Adrenal gland (tissue), 12 donors: ENCODE results near the gene EIF4EBP3. TPM values are rescaled to one million over a fixed set of nuclear protein-coding genes. Genes with fewer than 3 reads are reported as not detected.

Source experiments
- DNase-seq, 7 donors: peaks; one replicate each; pipeline ENCODE4 v3.0.0-alpha.2; 2019 to 2020
- H3K27ac ChIP-seq, 5 donors: fragments of 200-600 bp; sonication (generic) in 4 of 5; 1 replicate in 3 of 5; 2 replicates in 2 of 5; pipeline versions ENCODE4 v1.5.1 to v1.8.0; 2016 to 2020; ENCODE audit warnings: mild to moderate bottlenecking in 1 of 5
- H3K27me3 ChIP-seq: fragments of 200-600 bp; 2 replicates; pipeline ENCODE4 v1.8.0; 2021
- H3K36me3 ChIP-seq, 2 donors: fragments of 200-600 bp; replicated peaks in 1 of 2; 1 replicate in 1 of 2; 2 replicates in 1 of 2; pipeline versions ENCODE4 v1.5.1 to v1.8.0; 2018 to 2022
- H3K4me1 ChIP-seq, 2 donors: fragments of 200-600 bp; replicated peaks in 1 of 2; 1 replicate in 1 of 2; 2 replicates in 1 of 2; pipeline versions ENCODE4 v1.5.1 to v1.8.0; 2018 to 2021
- H3K4me3 ChIP-seq, 4 donors: fragments of 200-600 bp; sonication (generic) in 3 of 4; one replicate each; pipeline ENCODE4 v1.5.1; 2016 to 2018
- H3K9me3 ChIP-seq, 3 donors: fragments of 200-600 bp; sonication (generic) in 1 of 3; replicated peaks in 1 of 3; 1 replicate in 2 of 3; 2 replicates in 1 of 3; pipeline versions ENCODE4 v1.5.1 to v1.8.0; 2016 to 2021
- POLR2A ChIP-seq, 2 donors: fragments of 450-650 bp; IDR thresholded peaks; one replicate each; pipeline ENCODE4 v1.6.1; 2017; ENCODE audit warnings: antibody characterized with exemption in 2 of 2, mild to moderate bottlenecking in 2 of 2, moderate library complexity in 1 of 2
- WGBS, 4 donors: extraction: QIAGEN DNeasy Blood & Tissue Kit in 2 of 4; methylation state at CpG; one replicate each; pipeline versions ENCODE4 v1.1.5 to v1.1.7; 2013 to 2017; 5-methylcytosine and 5-hydroxymethylcytosine counted together
- intact Hi-C, 2 donors: fragments of 100-400 bp; cut with DNase I; formaldehyde crosslinking; loops; one replicate each; pipeline versions ENCODE4 v1.14.1 to v1.15.0; 2022 to 2023
- polyA plus RNA-seq, 3 donors: library from polyadenylated mRNA; stranded (reverse); fragments of 200-250 nt in 2 of 3; fragments of 350-450 nt in 1 of 3; fragmentation: Illumina TruSeq in 1 of 3; extraction: RNeasy Lipid Tissue Mini Kit (QIAGEN cat#74804) in 1 of 3; gene quantifications; one replicate each; pipeline ENCODE4 v1.2.3, GENCODE V29; 2013 to 2014
- total RNA-seq, 9 donors: library from RNA; depleted of rRNA in 4 of 9; stranded (reverse); fragments of >200 nt in 4 of 9; fragments of 120-200 nt in 1 of 9; fragmentation: NEBNext Ultra II Directional in 1 of 9; extraction: Animal tissue kit (Norgen Biotek cat#: 25700) in 1 of 9; gene quantifications; one replicate each; pipeline versions ENCODE4 v1.1.0 to v1.2.4, GENCODE V29; 2013 to 2023
- TF ChIP-seq, protein P1 (sequence below), 6 experiments: fragments of 450-650 bp in 4 of 6; fragments of 200-600 bp in 2 of 6; sonication (generic) in 1 of 6; IDR thresholded peaks; 1 replicate in 5 of 6; 2 replicates in 1 of 6; pipeline versions ENCODE4 v1.5.1 to v1.8.0; 2016 to 2021; ENCODE audit warnings: antibody characterized with exemption in 6 of 6, mild to moderate bottlenecking in 2 of 6, moderate library complexity in 1 of 6
- donor health status: healthy with polysubstance abuse.
- donor health status: Bipolar disorder and iron deficiency.
- donor health status: DM: yes; HTN: yes; CAD: no.
- donor health status: DM: no; HTN: no; CAD: no.
- donor health status: DM: no; HTN: no; CAD: no.
- donor health status: DM: yes; HTN: yes; CAD: no.

Gene EIF4EBP3
- total and polyA plus RNA-seq, 12 donors, result 5.9 to 158 (median 40.7) TPM

- DNase-seq, result peak; percentile 96 to 99 (median 98)
- no peaks in the 10 kb centered on the region for H3K27me3 ChIP-seq
- TF ChIP-seq, protein P1, sequence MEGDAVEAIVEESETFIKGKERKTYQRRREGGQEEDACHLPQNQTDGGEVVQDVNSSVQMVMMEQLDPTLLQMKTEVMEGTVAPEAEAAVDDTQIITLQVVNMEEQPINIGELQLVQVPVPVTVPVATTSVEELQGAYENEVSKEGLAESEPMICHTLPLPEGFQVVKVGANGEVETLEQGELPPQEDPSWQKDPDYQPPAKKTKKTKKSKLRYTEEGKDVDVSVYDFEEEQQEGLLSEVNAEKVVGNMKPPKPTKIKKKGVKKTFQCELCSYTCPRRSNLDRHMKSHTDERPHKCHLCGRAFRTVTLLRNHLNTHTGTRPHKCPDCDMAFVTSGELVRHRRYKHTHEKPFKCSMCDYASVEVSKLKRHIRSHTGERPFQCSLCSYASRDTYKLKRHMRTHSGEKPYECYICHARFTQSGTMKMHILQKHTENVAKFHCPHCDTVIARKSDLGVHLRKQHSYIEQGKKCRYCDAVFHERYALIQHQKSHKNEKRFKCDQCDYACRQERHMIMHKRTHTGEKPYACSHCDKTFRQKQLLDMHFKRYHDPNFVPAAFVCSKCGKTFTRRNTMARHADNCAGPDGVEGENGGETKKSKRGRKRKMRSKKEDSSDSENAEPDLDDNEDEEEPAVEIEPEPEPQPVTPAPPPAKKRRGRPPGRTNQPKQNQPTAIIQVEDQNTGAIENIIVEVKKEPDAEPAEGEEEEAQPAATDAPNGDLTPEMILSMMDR (IDR thresholded peaks at IDR 0.05), result no peak
- TF ChIP-seq POLR2A (IDR thresholded peaks at IDR 0.05), result peak; percentile 84 to 97
- H3K9me3 ChIP-seq, result no peaks in the 10 kb centered on the region
- H3K4me3 ChIP-seq, result peak within 1 kb of the TSS; percentile 9 to 55 (median 43)
- WGBS, 4 donors, result 0 to 1% (median 0%) methylated on average over 15 to 74 of the region's 74 CpGs
- intact Hi-C loops, result no loop called here
- H3K4me1 ChIP-seq, result peaks cover 29 to 57% of the 10 kb centered on the region in 2 donors
- H3K36me3 ChIP-seq, result peaks cover 0 to 38% of the 10 kb centered on the region in 2 donors
- H3K27ac ChIP-seq, result peak within 1 kb of the TSS; percentile 50 to 96 (median 86)
These were observed 16.9 kb downstream of the EIF4EBP3 start, which contains the start of the genes APBB3 and SLC35A4 for GRCh38 chr5:140564196-140565023. TSS of gene APBB3 (minus strand) at chr5:140564598. CDS start at chr5:140564245, 353 bp downstream. TSS of gene SLC35A4 (plus strand) at chr5:140564828. CDS start at chr5:140567170, 2,342 bp downstream.

- intact Hi-C loops, result no loop called here
- H3K4me3 ChIP-seq, result peak overlapping the region in 3 of 4 donors; percentile 37 to 55 (median 49)
- peaks cover 29 to 64% of the 10 kb centered on the region in 2 donors for H3K4me1 ChIP-seq
- peak in 1 of 7 donors; percentile 34 for DNase-seq
- no peaks in the 10 kb centered on the region for H3K9me3 ChIP-seq
- no peaks in the 10 kb centered on the region for H3K27me3 ChIP-seq
- TF ChIP-seq, protein P1 (IDR thresholded peaks at IDR 0.05), result no peak
- TF ChIP-seq POLR2A (IDR thresholded peaks at IDR 0.05), result no peak
- H3K27ac ChIP-seq, result peak overlapping the region; percentile 50 to 96 (median 86)
- peaks cover 0 to 33% of the 10 kb centered on the region in 2 donors for H3K36me3 ChIP-seq
- 3 to 7% (median 4%) methylated on average over 13 of the region's 13 CpGs for WGBS, 4 donors
These were observed 17.7 kb downstream of the EIF4EBP3 start for GRCh38 chr5:140565024-140565779.

DNA sequence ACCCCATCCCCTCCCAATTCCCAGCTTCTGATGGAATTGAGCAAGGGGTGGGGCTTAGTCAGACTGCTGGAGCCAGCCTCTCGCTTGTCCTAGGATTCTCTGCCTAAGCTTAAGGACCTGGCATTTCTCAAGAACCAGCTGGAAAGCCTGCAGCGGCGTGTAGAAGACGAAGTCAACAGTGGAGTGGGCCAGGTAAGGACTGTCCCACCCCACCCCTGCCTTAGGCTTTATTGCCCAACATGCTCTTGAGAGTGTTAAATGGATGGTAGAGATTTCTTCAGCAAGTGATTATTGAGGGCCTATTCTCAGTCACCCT lies 18.3 kb downstream of the EIF4EBP3 start:
- H3K27ac ChIP-seq, result peak overlapping the region in 4 of 5 donors; percentile 18 to 96 (median 90)
- peaks cover 0 to 28% of the 10 kb centered on the region in 2 donors for H3K36me3 ChIP-seq
- H3K4me1 ChIP-seq, result peaks cover 29 to 68% of the 10 kb centered on the region in 2 donors
- no peak for TF ChIP-seq POLR2A (IDR thresholded peaks at IDR 0.05)
- TF ChIP-seq, protein P1 (IDR thresholded peaks at IDR 0.05), result no peak
- H3K9me3 ChIP-seq, result no peaks in the 10 kb centered on the region
- intact Hi-C loops, result no loop called here
- H3K4me3 ChIP-seq, result peak overlapping the region in 1 of 4 donors; percentile 55
- DNase-seq, result peak in 2 of 7 donors; percentile 41 to 57
- H3K27me3 ChIP-seq, result no peaks in the 10 kb centered on the region
- 72 to 92% (median 79%) methylated on average over 3 to 4 of the region's 4 CpGs for WGBS, 4 donors

DNA sequence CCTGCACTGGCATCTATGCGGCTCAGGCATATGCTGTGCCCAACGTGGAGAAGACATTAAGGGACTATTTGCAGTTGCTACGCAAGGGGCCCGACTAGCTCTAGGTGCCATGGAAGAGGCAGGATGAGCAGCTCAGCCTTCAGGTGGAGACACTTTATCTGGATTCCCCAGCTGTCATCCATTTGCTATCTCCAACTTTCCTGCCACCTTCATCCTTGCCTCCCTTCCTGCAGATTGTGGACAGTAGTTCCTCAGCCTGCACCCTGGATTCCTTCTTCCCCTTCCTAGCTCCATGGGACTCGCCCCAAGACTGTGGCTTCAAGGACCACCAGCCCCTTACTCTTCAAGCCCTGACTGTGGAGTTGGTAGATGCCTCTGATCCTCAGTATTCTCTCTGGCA lies 19.2 kb downstream of the EIF4EBP3 start:
- 91 to 100% (median 94%) methylated on average over 3 to 5 of the region's 5 CpGs for WGBS, 4 donors
- intact Hi-C loops, result no loop called here

More for the DNA sequence above, 19.2 kb downstream of the EIF4EBP3 start:
- H3K27me3 ChIP-seq, result no peaks in the 10 kb centered on the region
- peaks cover 28 to 68% of the 10 kb centered on the region in 2 donors for H3K4me1 ChIP-seq
- no peak overlapping the region for H3K4me3 ChIP-seq
- TF ChIP-seq POLR2A (IDR thresholded peaks at IDR 0.05), result no peak
- TF ChIP-seq, protein P1 (IDR thresholded peaks at IDR 0.05), result no peak
- no peak for DNase-seq
- no peaks in the 10 kb centered on the region for H3K9me3 ChIP-seq
- peaks cover 0 to 28% of the 10 kb centered on the region in 2 donors for H3K36me3 ChIP-seq
- H3K27ac ChIP-seq, result no peak overlapping the region
